Psoas muscle (tissue), 8 donors: ENCODE results near the gene OR5V1. TPM values are rescaled to one million over a fixed set of nuclear protein-coding genes. Genes with fewer than 3 reads are reported as not detected.
"Not testable (repeated sequence)": the region's sequence is repeated elsewhere in the genome, so short reads cannot be mapped to it uniquely, and the experiment has no call there.

Experiments used
- ATAC-seq, 4 donors: fragments of 200-7000 bp; cut with Tn5 transposase; one replicate each; pipeline ENCODE4 v1.9.1; 2020; ENCODE audit warnings: moderate library complexity in 3 of 4, mild to moderate bottlenecking in 2 of 4
- DNase-seq, 2 donors: peaks; one replicate each; pipeline ENCODE4 v3.0.0-alpha.2; 2020
- H3K27ac ChIP-seq: fragments of 200-600 bp; one replicate; pipeline ENCODE4 v1.8.0; 2022
- H3K27me3 ChIP-seq, 3 donors: fragments of 200-600 bp in 1 of 3; one replicate each; pipeline versions ENCODE4 v1.6.1 to v1.8.0; 2013 to 2022; ENCODE audit warnings: low read length in 2 of 3, mild to moderate bottlenecking in 2 of 3, moderate library complexity in 1 of 3; ENCODE audit not compliant: insufficient read depth in 3 of 3
- H3K36me3 ChIP-seq, 2 donors: fragments of 200-600 bp in 1 of 2; one replicate each; pipeline versions ENCODE4 v1.6.1 to v1.8.0; 2013 to 2022; ENCODE audit warnings: low read depth in 1 of 2, mild to moderate bottlenecking in 1 of 2, moderate library complexity in 1 of 2; ENCODE audit not compliant: insufficient read depth in 1 of 2
- H3K4me1 ChIP-seq: fragments of 200-600 bp; one replicate; pipeline ENCODE4 v1.8.0; 2022
- H3K4me3 ChIP-seq: fragments of 200-600 bp; one replicate; pipeline ENCODE4 v1.8.0; 2022; ENCODE audit warnings: mild to moderate bottlenecking
- H3K9me3 ChIP-seq: fragments of 200-600 bp; one replicate; pipeline ENCODE4 v1.8.0; 2022
- WGBS, 3 donors: extraction: QIAGEN DNeasy Blood & Tissue Kit; methylation state at CpG; one replicate each; pipeline versions ENCODE4 v1.1.6 to v1.1.7; 2013; 5-methylcytosine and 5-hydroxymethylcytosine counted together
- intact Hi-C, 2 donors: fragments of 100-400 bp; cut with DNase I; formaldehyde crosslinking; loops; one replicate each; pipeline versions ENCODE4 v1.11.0 to v1.14.2; 2022
- polyA plus RNA-seq, 3 donors: library from polyadenylated mRNA; stranded (reverse); fragments of 200-250 nt; gene quantifications; one replicate each; pipeline ENCODE4 v1.2.3, GENCODE V29; 2013
- total RNA-seq, 4 donors: library from RNA; stranded (reverse); fragmentation: NEBNext Ultra II Directional in 2 of 4; extraction: Animal tissue kit (Norgen Biotek cat#: 25700) in 2 of 4; gene quantifications; one replicate each; pipeline versions ENCODE4 v1.2.1 to v1.2.4, GENCODE V29; 2021 to 2023
- TF ChIP-seq, protein P1 (sequence below): fragments of 200-600 bp; IDR thresholded peaks from one replicate; pipeline ENCODE4 v1.8.0; 2022; ENCODE audit warnings: antibody characterized with exemption
- donor health status: healthy with polysubstance abuse.
- donor health status: DM: no; HTN: no; CAD: no; lungs with moderate emphysema.
- donor health status: Bipolar disorder and iron deficiency.
- donor health status: healthy.
- donor health status: DM: yes; HTN: yes; CAD: no.
- donor health status: DM: no; HTN: no; CAD: no.
- donor health status: DM: no; HTN: no; CAD: no.
- donor health status: DM: yes; HTN: yes; CAD: no.

The OR5V1 gene
- total and polyA plus RNA-seq, 7 donors = not detected

- intact Hi-C loops = no loop called here
- TF ChIP-seq, protein P1, sequence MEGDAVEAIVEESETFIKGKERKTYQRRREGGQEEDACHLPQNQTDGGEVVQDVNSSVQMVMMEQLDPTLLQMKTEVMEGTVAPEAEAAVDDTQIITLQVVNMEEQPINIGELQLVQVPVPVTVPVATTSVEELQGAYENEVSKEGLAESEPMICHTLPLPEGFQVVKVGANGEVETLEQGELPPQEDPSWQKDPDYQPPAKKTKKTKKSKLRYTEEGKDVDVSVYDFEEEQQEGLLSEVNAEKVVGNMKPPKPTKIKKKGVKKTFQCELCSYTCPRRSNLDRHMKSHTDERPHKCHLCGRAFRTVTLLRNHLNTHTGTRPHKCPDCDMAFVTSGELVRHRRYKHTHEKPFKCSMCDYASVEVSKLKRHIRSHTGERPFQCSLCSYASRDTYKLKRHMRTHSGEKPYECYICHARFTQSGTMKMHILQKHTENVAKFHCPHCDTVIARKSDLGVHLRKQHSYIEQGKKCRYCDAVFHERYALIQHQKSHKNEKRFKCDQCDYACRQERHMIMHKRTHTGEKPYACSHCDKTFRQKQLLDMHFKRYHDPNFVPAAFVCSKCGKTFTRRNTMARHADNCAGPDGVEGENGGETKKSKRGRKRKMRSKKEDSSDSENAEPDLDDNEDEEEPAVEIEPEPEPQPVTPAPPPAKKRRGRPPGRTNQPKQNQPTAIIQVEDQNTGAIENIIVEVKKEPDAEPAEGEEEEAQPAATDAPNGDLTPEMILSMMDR = no peak
Measured at GRCh38 chr6:29388533-29388932, 19.9 kb upstream of the OR5V1 start.

GRCh38 chr6:29376003-29376402 is 7.3 kb upstream of the OR5V1 start:
- no peak for ATAC-seq

More at GRCh38 chr6:29388533-29388932, 19.9 kb upstream of the OR5V1 start:
- Histone ChIP-seq H3K9me3 (no peaks in the 10 kb centered on the region), H3K4me1 (no peaks in the 10 kb centered on the region), H3K27me3 (no peaks in the 10 kb centered on the region), H3K27ac (no peak overlapping the region), H3K36me3 (no peaks in the 10 kb centered on the region), H3K4me3 (no peak overlapping the region)
- ATAC-seq (no peak), DNase-seq (no peak)
- WGBS, 3 donors = 36 to 71% (median 63%) methylated on average over 4 of the region's 4 CpGs

DNA sequence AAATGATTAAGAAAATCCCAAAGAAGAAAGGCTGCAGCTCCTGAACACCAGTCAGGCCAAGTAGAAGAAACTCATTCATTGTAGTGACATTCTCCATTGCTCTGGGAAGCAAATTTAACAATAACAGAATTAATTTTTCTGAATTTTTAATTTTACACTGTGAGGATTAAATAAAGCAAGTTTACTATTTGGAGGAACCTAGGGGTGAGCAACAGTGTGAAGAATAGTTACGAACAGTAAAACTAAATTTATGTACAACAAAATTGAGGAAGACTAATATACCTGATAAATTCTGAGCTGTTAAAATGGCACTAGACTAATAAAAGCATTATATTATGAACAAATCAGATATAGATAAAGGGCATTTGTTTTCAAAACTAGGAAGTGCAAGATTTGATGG is 6.5 kb upstream of the OR5V1 start, which contains the start of gene OR12D3:
TSS of gene OR12D3 (minus strand) at position 101 of the 400 bp plus-strand sequence. CDS start at position 97, 4 bp downstream.
- TF ChIP-seq, protein P1 = no peak

More at GRCh38 chr6:29376003-29376402, 7.3 kb upstream of the OR5V1 start:
- H3K36me3 ChIP-seq = no peaks in the 10 kb centered on the region
- intact Hi-C loops = no loop called here
- no peak for DNase-seq
- no peaks in the 10 kb centered on the region for H3K27me3 ChIP-seq
- no peak overlapping the region for H3K27ac ChIP-seq
- H3K4me1 ChIP-seq = no peaks in the 10 kb centered on the region
- TF ChIP-seq, protein P1 = no peak
- no peak overlapping the region for H3K4me3 ChIP-seq
- no peaks in the 10 kb centered on the region for H3K9me3 ChIP-seq

DNA sequence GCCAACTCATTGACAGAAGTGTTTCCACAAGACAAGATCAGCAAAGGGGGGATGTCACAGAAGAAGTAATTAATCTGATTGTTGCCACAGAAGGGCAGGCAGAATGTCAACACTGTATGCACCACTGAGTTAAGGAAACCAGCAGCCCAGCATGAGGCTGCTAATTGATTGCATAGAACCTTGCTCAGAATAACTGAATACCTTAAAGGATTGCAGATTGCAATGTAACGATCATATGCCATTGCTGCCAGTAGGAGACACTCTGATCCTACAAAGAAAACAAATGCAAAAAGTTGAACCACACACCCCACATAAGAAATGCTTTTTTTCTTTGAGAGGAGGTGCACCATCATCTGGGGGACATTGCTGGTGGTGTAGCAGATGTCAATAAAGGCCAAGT is 13.1 kb downstream of the OR5V1 start:
- Histone ChIP-seq H3K4me3 (no peak overlapping the region), H3K36me3 (no peaks in the 10 kb centered on the region), H3K4me1 (no peaks in the 10 kb centered on the region), H3K27ac (no peak overlapping the region), H3K9me3 (no peaks in the 10 kb centered on the region), H3K27me3 (no peaks in the 10 kb centered on the region)
- intact Hi-C loops = no loop called here
- no peak for DNase-seq
- TF ChIP-seq, protein P1 = no peak
- 44 to 48% (median 45%) methylated on average over 1 of the region's 1 CpG for WGBS, 3 donors
- ATAC-seq = no peak

More for the DNA sequence above, 6.5 kb upstream of the OR5V1 start, which contains the start of gene OR12D3:
- Histone ChIP-seq H3K36me3 (no peaks in the 10 kb centered on the region), H3K27me3 (no peaks in the 10 kb centered on the region), H3K4me1 (no peaks in the 10 kb centered on the region), H3K4me3 (no peak within 1 kb of the TSS), H3K27ac (no peak within 1 kb of the TSS), H3K9me3 (no peaks in the 10 kb centered on the region)
- intact Hi-C loops = no loop called here
- 86 to 92% (median 89%) methylated on average over 1 of the region's 1 CpG for WGBS, 3 donors
- no peak for ATAC-seq
- DNase-seq = no peak

GRCh38 chr6:29354980-29355379 is 13.7 kb downstream of the OR5V1 start:
- TF ChIP-seq, protein P1 = no peak
- Histone ChIP-seq H3K36me3 (no peaks in the 10 kb centered on the region), H3K4me3 (no peak overlapping the region), H3K4me1 (no peaks in the 10 kb centered on the region), H3K9me3 (no peaks in the 10 kb centered on the region), H3K27ac (no peak overlapping the region), H3K27me3 (no peaks in the 10 kb centered on the region)
- intact Hi-C loops = no loop called here
- ATAC-seq (no peak), DNase-seq (no peak)

- H3K4me3 ChIP-seq, H3K36me3 ChIP-seq, H3K27ac ChIP-seq, H3K27me3 ChIP-seq, intact Hi-C loops, H3K4me1 ChIP-seq, ATAC-seq, H3K9me3 ChIP-seq, DNase-seq: not testable (repeated sequence)
- WGBS, 3 donors = 91 to 100% (median 96%) methylated on average over 3 of the region's 3 CpGs
Measured at GRCh38 chr6:29349348-29349747, 19.3 kb downstream of the OR5V1 start.
